K562 (cell line): Measurements from ENCODE around the gene L3MBTL3.

Source experiments
- ELK1 ChIP-seq: sonication (generic); formaldehyde crosslinking; IDR thresholded peaks from 2 replicates; pipeline ENCODE4 v1.8.1; 2022; ENCODE audit warnings: missing genetic modification reagents
- FOXK2 ChIP-seq, 2 experiments: fragments of 450-650 bp; IDR thresholded peaks in 1 of 2; conservative IDR thresholded peaks in 1 of 2; 2 replicates each; pipeline ENCODE4 v1.6.1; 2016; ENCODE audit warnings: low read depth in 2 of 2, mild to moderate bottlenecking in 1 of 2
- HDAC2 ChIP-seq: fragments of 450-650 bp; IDR thresholded peaks from 2 replicates; pipeline ENCODE4 v1.6.1; 2016; ENCODE audit warnings: mild to moderate bottlenecking
- HMGXB4 ChIP-seq: sonication (generic); formaldehyde crosslinking; IDR thresholded peaks from 2 replicates; pipeline ENCODE4 v1.8.1; 2023; ENCODE audit warnings: mild to moderate bottlenecking, missing genetic modification reagents
- JUNB ChIP-seq: fragments of 450-650 bp; formaldehyde crosslinking; conservative IDR thresholded peaks from 2 replicates; pipeline ENCODE4 v1.4.0; 2020; ENCODE audit warnings: mild to moderate bottlenecking
- KLF16 ChIP-seq: IDR thresholded peaks from 2 replicates; pipeline ENCODE4 v1.6.1; 2016; ENCODE audit warnings: antibody characterized with exemption
- MYC ChIP-seq, 2 experiments: fragments of 250-450 bp in 1 of 2; sonication (Bioruptor Pico) in 1 of 2; IDR thresholded peaks; 2 replicates each; pipeline versions ENCODE4 v1.5.1 to v1.6.1; 2012 to 2021; ENCODE audit warnings: low read depth in 2 of 2, borderline replicate concordance in 1 of 2, improper control_type of control experiment in 1 of 2, low read length in 1 of 2, mild to moderate bottlenecking in 1 of 2, moderate library complexity in 1 of 2
- NBN ChIP-seq: fragments of 450-650 bp; IDR thresholded peaks from 2 replicates; pipeline ENCODE4 v1.6.1; 2016; ENCODE audit warnings: low read depth, mild to moderate bottlenecking
- POLR2A ChIP-seq: fragments of 450-650 bp; conservative IDR thresholded peaks from 2 replicates; pipeline ENCODE4 v1.6.1; 2016
- POLR2AphosphoS5 ChIP-seq: IDR thresholded peaks from 2 replicates; pipeline ENCODE4 v1.6.1; 2011; ENCODE audit warnings: mild to moderate bottlenecking, low read depth, low read length, moderate library complexity; ENCODE audit not compliant: control insufficient read depth, insufficient read depth
- SMC3 ChIP-seq: conservative IDR thresholded peaks from 2 replicates; pipeline ENCODE4 v1.6.1; 2011; ENCODE audit warnings: low read depth, low read length, improper control_type of control experiment; ENCODE audit not compliant: insufficient read depth
- THRB ChIP-seq: fragments of 450-650 bp; formaldehyde crosslinking; conservative IDR thresholded peaks from 2 replicates; pipeline ENCODE4 v1.4.0; 2022; ENCODE audit warnings: mild to moderate bottlenecking, missing genetic modification characterization
- ZNF551 ChIP-seq: fragments of 250-450 bp; sonication (Bioruptor Pico); IDR thresholded peaks from 2 replicates; pipeline ENCODE4 v1.5.0; 2021; ENCODE audit warnings: mild to moderate bottlenecking, moderate library complexity
- TF ChIP-seq, protein P1 (sequence below), 3 experiments: IDR thresholded peaks in 2 of 3; conservative IDR thresholded peaks in 1 of 3; 2 replicates each; pipeline ENCODE4 v1.5.1; 2011 to 2012; ENCODE audit warnings: low read length in 3 of 3, mild to moderate bottlenecking in 3 of 3, control low read depth in 2 of 3, improper control_type of control experiment in 1 of 3, inconsistent platforms in 1 of 3, low read depth in 1 of 3, mixed read lengths in 1 of 3, moderate library complexity in 1 of 3; ENCODE audit not compliant: insufficient read depth in 2 of 3

DNA sequence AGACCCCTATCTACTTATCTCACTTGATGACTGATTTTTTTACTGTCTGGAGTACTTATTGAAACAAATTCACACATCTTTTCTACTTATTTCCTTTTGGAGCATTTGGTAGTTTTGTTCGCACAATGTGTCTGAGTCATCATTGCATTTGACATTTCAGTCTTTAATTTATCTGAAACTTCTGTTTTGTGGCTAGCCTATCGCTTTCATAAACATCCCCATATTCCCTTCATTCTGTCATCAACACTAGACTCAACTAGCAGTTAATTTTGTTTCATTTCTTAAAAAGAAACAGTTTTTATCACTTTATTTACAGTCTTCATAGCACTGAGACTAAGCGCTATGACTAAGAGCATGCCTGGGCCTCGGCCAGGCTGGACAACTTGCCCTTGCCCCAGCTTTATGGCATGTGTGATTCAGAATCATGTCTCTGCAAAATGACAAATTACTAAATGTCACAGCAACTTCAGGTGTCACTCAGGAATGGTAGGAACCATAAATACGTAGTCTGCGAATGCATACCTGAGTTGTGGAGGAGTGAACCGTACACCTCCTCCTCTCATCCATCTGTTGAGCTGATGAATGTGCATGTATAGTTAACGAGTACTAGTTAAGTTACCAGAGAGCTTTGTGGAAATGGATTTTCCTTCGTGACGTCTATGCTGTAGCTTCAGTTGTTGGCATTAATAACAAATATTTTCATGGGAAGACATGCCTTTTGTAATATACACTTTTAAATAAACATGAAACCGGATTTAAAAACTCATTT, 16.2 kb downstream of the L3MBTL3 start:
- TF ChIP-seq HMGXB4 (CRISPR knock-in tag) (no peak), JUNB (CRISPR knock-in tag) (no peak), POLR2AphosphoS5 (no peak), MYC (IDR thresholded peaks at IDR 0.05; ENCODE audit: low read depth, low read length) (no peak), MYC (CRISPR knock-in tag; IDR thresholded peaks at IDR 0.05; ENCODE audit: borderline replicate concordance, low read depth) (no peak), HDAC2 (no peak), THRB (CRISPR knock-in tag) (no peak), ZNF551 (no peak), SMC3 (no peak), POLR2A (no peak), ELK1 (no peak), KLF16 (no peak), NBN (no peak), FOXK2 (conservative IDR thresholded peaks at IDR 0.05 in 1 of 2, IDR thresholded peaks at IDR 0.05 in 1 of 2; ENCODE audit: low read depth in 2 of 2) (no peak)
- TF ChIP-seq, protein P1, sequence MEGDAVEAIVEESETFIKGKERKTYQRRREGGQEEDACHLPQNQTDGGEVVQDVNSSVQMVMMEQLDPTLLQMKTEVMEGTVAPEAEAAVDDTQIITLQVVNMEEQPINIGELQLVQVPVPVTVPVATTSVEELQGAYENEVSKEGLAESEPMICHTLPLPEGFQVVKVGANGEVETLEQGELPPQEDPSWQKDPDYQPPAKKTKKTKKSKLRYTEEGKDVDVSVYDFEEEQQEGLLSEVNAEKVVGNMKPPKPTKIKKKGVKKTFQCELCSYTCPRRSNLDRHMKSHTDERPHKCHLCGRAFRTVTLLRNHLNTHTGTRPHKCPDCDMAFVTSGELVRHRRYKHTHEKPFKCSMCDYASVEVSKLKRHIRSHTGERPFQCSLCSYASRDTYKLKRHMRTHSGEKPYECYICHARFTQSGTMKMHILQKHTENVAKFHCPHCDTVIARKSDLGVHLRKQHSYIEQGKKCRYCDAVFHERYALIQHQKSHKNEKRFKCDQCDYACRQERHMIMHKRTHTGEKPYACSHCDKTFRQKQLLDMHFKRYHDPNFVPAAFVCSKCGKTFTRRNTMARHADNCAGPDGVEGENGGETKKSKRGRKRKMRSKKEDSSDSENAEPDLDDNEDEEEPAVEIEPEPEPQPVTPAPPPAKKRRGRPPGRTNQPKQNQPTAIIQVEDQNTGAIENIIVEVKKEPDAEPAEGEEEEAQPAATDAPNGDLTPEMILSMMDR (IDR thresholded peaks at IDR 0.05 in 2 of 3, conservative IDR thresholded peaks at IDR 0.05 in 1 of 3; ENCODE audit: insufficient read depth in 2 of 3, low read depth in 1 of 3, low read length in 3 of 3): no peak
